IgD-negative memory B cell (primary cell): ENCODE results near the gene ETFDH. TPM values are rescaled to one million over a fixed set of nuclear protein-coding genes. Genes with fewer than 3 reads are reported as not detected.
A peak's percentile ranks its signal among the peaks of the same experiment; 100 is the strongest.
"Not testable (repeated sequence)": the region's sequence is repeated elsewhere in the genome, so short reads cannot be mapped to it uniquely, and the experiment has no call there.

Experiments used
- H3K27ac Mint-ChIP-seq, 3 donors: one replicate each; pipeline ENCODE4 v1.8.0; 2020 to 2022; ENCODE audit warnings: mild to moderate bottlenecking in 3 of 3, mixed read lengths in 3 of 3, moderate library complexity in 1 of 3
- H3K27me3 Mint-ChIP-seq: one replicate; pipeline ENCODE4 v1.8.0; 2021; ENCODE audit warnings: mixed read lengths
- H3K36me3 Mint-ChIP-seq: one replicate; pipeline ENCODE4 v1.8.0; 2020; ENCODE audit warnings: mild to moderate bottlenecking, mixed read lengths
- H3K4me1 Mint-ChIP-seq, 3 donors: one replicate each; pipeline ENCODE4 v1.8.0; 2020 to 2022; ENCODE audit warnings: mixed read lengths in 3 of 3, mild to moderate bottlenecking in 1 of 3
- H3K4me3 Mint-ChIP-seq, 4 donors: one replicate each; pipeline ENCODE4 v1.8.0; 2020 to 2022; ENCODE audit warnings: mild to moderate bottlenecking in 4 of 4, mixed read lengths in 4 of 4, moderate library complexity in 3 of 4
- H3K9me3 Mint-ChIP-seq, 3 donors: one replicate each; pipeline ENCODE4 v1.8.0; 2020 to 2021; ENCODE audit warnings: mixed read lengths in 3 of 3, mild to moderate bottlenecking in 1 of 3
- polyA plus RNA-seq: library from polyadenylated mRNA; unstranded; fragments of 300-500 nt; fragmentation: Illumina TruSeq; gene quantifications from one replicate; pipeline ENCODE4 v1.2.3, GENCODE V29; 2021

The ETFDH gene
- polyA plus RNA-seq, 1 donor from 2014 or later: 4.2 TPM

GRCh38 chr4:158667651-158668198 lies 4.4 kb upstream of the ETFDH start:
- no peaks in the 10 kb centered on the region for H3K27me3 Mint-ChIP-seq
- no peaks in the 10 kb centered on the region for H3K9me3 Mint-ChIP-seq
- H3K36me3 Mint-ChIP-seq: no peaks in the 10 kb centered on the region
- H3K27ac Mint-ChIP-seq: no peak overlapping the region
- no peak overlapping the region for H3K4me3 Mint-ChIP-seq
- peaks cover 11 to 14% (median 14%) of the 10 kb centered on the region in 3 donors for H3K4me1 Mint-ChIP-seq

GRCh38 chr4:158669310-158669709 lies 2.8 kb upstream of the ETFDH start:
- Mint-ChIP-seq H3K36me3 (peaks cover 1% of the 10 kb centered on the region), H3K27me3 (no peaks in the 10 kb centered on the region), H3K4me3 (peak overlapping the region in 2 of 4 donors; percentile 41 to 73), H3K9me3 (no peaks in the 10 kb centered on the region), H3K4me1 (peaks cover 11 to 20% (median 15%) of the 10 kb centered on the region in 3 donors), H3K27ac (peak overlapping the region in 1 of 3 donors; percentile 48)

GRCh38 chr4:158670975-158671664 lies 976 bp upstream of the ETFDH start:
- Mint-ChIP-seq H3K27me3 (no peaks in the 10 kb centered on the region), H3K4me1 (peaks cover 11 to 20% (median 20%) of the 10 kb centered on the region in 3 donors), H3K4me3 (peak overlapping the region; percentile 86 to 98 (median 96)), H3K9me3 (no peaks in the 10 kb centered on the region), H3K36me3 (peaks cover 3% of the 10 kb centered on the region), H3K27ac (peak overlapping the region; percentile 81 to 99 (median 93))

- no peaks in the 10 kb centered on the region for H3K9me3 Mint-ChIP-seq
Observed at GRCh38 chr4:158671665-158671914, 506 bp upstream of the ETFDH start, which contains the start of gene C4orf46. C4orf46 (minus strand) TSS chr4:158671887; CDS start chr4:158671801, 86 bp downstream.

GRCh38 chr4:158673633-158674032 lies 1.5 kb downstream of the ETFDH start:
- Mint-ChIP-seq H3K27me3 (no peaks in the 10 kb centered on the region), H3K9me3 (no peaks in the 10 kb centered on the region), H3K4me1 (peaks cover 11 to 20% (median 20%) of the 10 kb centered on the region in 3 donors), H3K36me3 (peaks cover 5% of the 10 kb centered on the region), H3K27ac (no peak overlapping the region), H3K4me3 (peak overlapping the region in 1 of 4 donors; percentile 86)

More at GRCh38 chr4:158671665-158671914, 506 bp upstream of the ETFDH start, which contains the start of gene C4orf46:
- peak within 1 kb of the TSS; percentile 86 to 98 (median 96) for H3K4me3 Mint-ChIP-seq
- H3K4me1 Mint-ChIP-seq: peaks cover 11 to 20% (median 20%) of the 10 kb centered on the region in 3 donors
- no peaks in the 10 kb centered on the region for H3K27me3 Mint-ChIP-seq
- H3K27ac Mint-ChIP-seq: peak within 1 kb of the TSS; percentile 81 to 99 (median 93)
- H3K36me3 Mint-ChIP-seq: peaks cover 3% of the 10 kb centered on the region

GRCh38 chr4:158676076-158676475 lies 4.0 kb downstream of the ETFDH start:
- peaks cover 8% of the 10 kb centered on the region for H3K36me3 Mint-ChIP-seq
- no peak overlapping the region for H3K27ac Mint-ChIP-seq
- no peak overlapping the region for H3K4me3 Mint-ChIP-seq
- H3K9me3 Mint-ChIP-seq: no peaks in the 10 kb centered on the region
- peaks cover 6 to 13% (median 12%) of the 10 kb centered on the region in 3 donors for H3K4me1 Mint-ChIP-seq
- H3K27me3 Mint-ChIP-seq: no peaks in the 10 kb centered on the region

GRCh38 chr4:158678767-158679166 lies 6.7 kb downstream of the ETFDH start:
- peaks cover 7% of the 10 kb centered on the region for H3K36me3 Mint-ChIP-seq
- no peak overlapping the region for H3K27ac Mint-ChIP-seq
- H3K27me3 Mint-ChIP-seq: no peaks in the 10 kb centered on the region
- no peaks in the 10 kb centered on the region for H3K9me3 Mint-ChIP-seq
- H3K4me3 Mint-ChIP-seq: no peak overlapping the region
- peaks cover 0 to 5% (median 1%) of the 10 kb centered on the region in 3 donors for H3K4me1 Mint-ChIP-seq

- H3K36me3 Mint-ChIP-seq: peaks cover 11% of the 10 kb centered on the region
- no peak overlapping the region for H3K4me3 Mint-ChIP-seq
- no peaks in the 10 kb centered on the region for H3K4me1 Mint-ChIP-seq
- H3K27ac Mint-ChIP-seq: no peak overlapping the region
- no peaks in the 10 kb centered on the region for H3K27me3 Mint-ChIP-seq
- H3K9me3 Mint-ChIP-seq: no peaks in the 10 kb centered on the region
Observed at GRCh38 chr4:158681629-158682028, 9.5 kb downstream of the ETFDH start.

GRCh38 chr4:158682066-158682465 lies 10.0 kb downstream of the ETFDH start:
- H3K27ac Mint-ChIP-seq: no peak overlapping the region
- no peaks in the 10 kb centered on the region for H3K4me1 Mint-ChIP-seq
- H3K27me3 Mint-ChIP-seq: no peaks in the 10 kb centered on the region
- H3K4me3 Mint-ChIP-seq: no peak overlapping the region
- H3K9me3 Mint-ChIP-seq: no peaks in the 10 kb centered on the region
- peaks cover 10% of the 10 kb centered on the region for H3K36me3 Mint-ChIP-seq

GRCh38 chr4:158688813-158689212 lies 16.7 kb downstream of the ETFDH start:
- Mint-ChIP-seq H3K4me1 (no peaks in the 10 kb centered on the region), H3K9me3 (no peaks in the 10 kb centered on the region)

GRCh38 chr4:158704274-158704673 lies 32.2 kb downstream of the ETFDH start:
- Mint-ChIP-seq H3K36me3 (peaks cover 8% of the 10 kb centered on the region), H3K27me3 (no peaks in the 10 kb centered on the region), H3K9me3 (peaks cover 0 to 4% (median 0%) of the 10 kb centered on the region in 3 donors), H3K4me3 (no peak overlapping the region), H3K27ac (no peak overlapping the region), H3K4me1 (no peaks in the 10 kb centered on the region)

More at GRCh38 chr4:158688813-158689212, 16.7 kb downstream of the ETFDH start:
- Mint-ChIP-seq H3K27me3 (no peaks in the 10 kb centered on the region), H3K36me3 (peaks cover 14% of the 10 kb centered on the region), H3K27ac (no peak overlapping the region), H3K4me3 (no peak overlapping the region)

- no peaks in the 10 kb centered on the region for H3K9me3 Mint-ChIP-seq
- no peak overlapping the region for H3K27ac Mint-ChIP-seq
- no peaks in the 10 kb centered on the region for H3K4me1 Mint-ChIP-seq
- H3K27me3 Mint-ChIP-seq: no peaks in the 10 kb centered on the region
- H3K36me3 Mint-ChIP-seq: peaks cover 9% of the 10 kb centered on the region
- H3K4me3 Mint-ChIP-seq: no peak overlapping the region
Observed at GRCh38 chr4:158710814-158711213, 38.7 kb downstream of the ETFDH start.

GRCh38 chr4:158712622-158713021 lies 40.5 kb downstream of the ETFDH start:
- H3K36me3 Mint-ChIP-seq, H3K4me1 Mint-ChIP-seq, H3K9me3 Mint-ChIP-seq, H3K4me3 Mint-ChIP-seq, H3K27me3 Mint-ChIP-seq, H3K27ac Mint-ChIP-seq: not testable (repeated sequence)

- Mint-ChIP-seq H3K4me3 (no peak overlapping the region), H3K36me3 (peaks cover 11% of the 10 kb centered on the region), H3K27ac (no peak overlapping the region), H3K9me3 (no peaks in the 10 kb centered on the region), H3K4me1 (peaks cover 2 to 3% (median 3%) of the 10 kb centered on the region in 3 donors), H3K27me3 (no peaks in the 10 kb centered on the region)
Observed at GRCh38 chr4:158714937-158715336, 42.8 kb downstream of the ETFDH start.

- Mint-ChIP-seq H3K9me3 (no peaks in the 10 kb centered on the region), H3K27ac (no peak overlapping the region), H3K36me3 (peaks cover 11% of the 10 kb centered on the region), H3K4me3 (no peak overlapping the region), H3K27me3 (no peaks in the 10 kb centered on the region), H3K4me1 (peaks cover 2 to 3% (median 3%) of the 10 kb centered on the region in 3 donors)
Observed at GRCh38 chr4:158715802-158716201, 43.7 kb downstream of the ETFDH start.

GRCh38 chr4:158721680-158722079 lies 49.6 kb downstream of the ETFDH start:
- no peaks in the 10 kb centered on the region for H3K9me3 Mint-ChIP-seq
- no peak overlapping the region for H3K27ac Mint-ChIP-seq
- H3K27me3 Mint-ChIP-seq: peaks cover 4% of the 10 kb centered on the region
- peak overlapping the region in 3 of 4 donors; percentile 6 to 100 (median 99) for H3K4me3 Mint-ChIP-seq
- peaks cover 21 to 32% (median 25%) of the 10 kb centered on the region in 3 donors for H3K4me1 Mint-ChIP-seq
- peaks cover 10% of the 10 kb centered on the region for H3K36me3 Mint-ChIP-seq
